ENCODE results near the gene JMY.
"Not testable (repeated sequence)": the region's sequence is repeated elsewhere in the genome, so short reads cannot be mapped to it uniquely, and the experiment has no call there.

The JMY gene

GRCh38 chr5:79236970-79237739, 1.2 kb downstream of the JMY start:
- no peak for DNase-seq

GRCh38 chr5:79237740-79238560, 2.0 kb downstream of the JMY start:
- DNase-seq: no peak

- DNase-seq: no peak
These were observed 4.6 kb downstream of the JMY start for GRCh38 chr5:79240561-79240960.

GRCh38 chr5:79241535-79241979, 5.6 kb downstream of the JMY start:
- no peak for DNase-seq

GRCh38 chr5:79242242-79243039, 6.5 kb downstream of the JMY start:
- no peak for DNase-seq

- no peak for DNase-seq
These were observed 7.3 kb downstream of the JMY start for GRCh38 chr5:79243224-79243623.

- not testable (repeated sequence) for DNase-seq
These were observed 18.1 kb downstream of the JMY start for GRCh38 chr5:79254067-79254466.

- no peak for DNase-seq
These were observed 20.0 kb downstream of the JMY start for GRCh38 chr5:79255786-79256557.

- DNase-seq: no peak
These were observed 20.6 kb downstream of the JMY start for GRCh38 chr5:79256563-79256962.

GRCh38 chr5:79257314-79257713, 21.4 kb downstream of the JMY start:
- no peak for DNase-seq

GRCh38 chr5:79258801-79259200, 22.9 kb downstream of the JMY start:
- no peak for DNase-seq

GRCh38 chr5:79259383-79259782, 23.5 kb downstream of the JMY start:
- no peak for DNase-seq

GRCh38 chr5:79259810-79260209, 23.9 kb downstream of the JMY start:
- DNase-seq: no peak

GRCh38 chr5:79261897-79262296, 26.0 kb downstream of the JMY start:
- no peak for DNase-seq

GRCh38 chr5:79263290-79263689, 27.4 kb downstream of the JMY start:
- DNase-seq: no peak

GRCh38 chr5:79267180-79267579, 31.2 kb downstream of the JMY start:
- no peak for DNase-seq

- no peak for DNase-seq
These were observed 33.8 kb downstream of the JMY start for GRCh38 chr5:79269733-79270166.

- DNase-seq: no peak
These were observed 37.4 kb downstream of the JMY start for GRCh38 chr5:79273341-79273740.

- no peak for DNase-seq
These were observed 48.9 kb downstream of the JMY start for GRCh38 chr5:79284846-79285245.

- no peak for DNase-seq
These were observed 49.4 kb downstream of the JMY start for GRCh38 chr5:79285285-79285684.

GRCh38 chr5:79285833-79286232, 49.9 kb downstream of the JMY start:
- DNase-seq: no peak

- DNase-seq: no peak
These were observed 51.4 kb downstream of the JMY start for GRCh38 chr5:79287380-79287779.

- DNase-seq: no peak
These were observed 52.0 kb downstream of the JMY start for GRCh38 chr5:79287907-79288306.

Measured in SHP77 treated with DMSO at 0.1 percent for 48 hours (cell line).